GM19239 (cell line): ENCODE data around the gene SNX19.
"Not testable (repeated sequence)": the region's sequence is repeated elsewhere in the genome, so short reads cannot be mapped to it uniquely, and the experiment has no call there.

Experiments used
- DNase-seq: peaks from one replicate; pipeline ENCODE4 v3.0.0; 2011; ENCODE audit warnings: low spot score; ENCODE audit not compliant: insufficient read length
- FAIRE-seq: peaks from 2 replicates; lab custom pipeline; 2011; peaks lifted over from hg19 to GRCh38; lab: Jason Lieb, UNC

Gene SNX19

DNA sequence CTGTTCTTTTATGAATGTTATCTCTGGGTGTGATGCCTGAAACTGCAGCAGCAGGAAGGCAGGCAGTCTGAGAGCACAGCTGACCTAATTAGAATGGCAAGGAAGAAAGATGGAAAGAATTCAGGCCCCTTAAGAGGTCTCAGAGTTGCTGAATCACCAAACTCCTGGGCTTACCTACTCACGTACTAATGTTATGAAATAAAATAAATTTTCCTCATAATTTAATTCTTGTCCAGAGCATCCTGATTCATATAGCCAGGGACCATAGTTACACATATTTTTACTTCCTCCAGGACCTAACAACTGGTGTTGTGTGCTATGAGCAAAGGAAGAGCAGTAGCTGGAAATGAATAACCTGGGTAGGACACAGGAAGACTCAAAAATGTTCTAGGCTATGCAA lies 41.9 kb downstream of the SNX19 start:
- DNase-seq, result no peak
- FAIRE-seq, result no peak

DNA sequence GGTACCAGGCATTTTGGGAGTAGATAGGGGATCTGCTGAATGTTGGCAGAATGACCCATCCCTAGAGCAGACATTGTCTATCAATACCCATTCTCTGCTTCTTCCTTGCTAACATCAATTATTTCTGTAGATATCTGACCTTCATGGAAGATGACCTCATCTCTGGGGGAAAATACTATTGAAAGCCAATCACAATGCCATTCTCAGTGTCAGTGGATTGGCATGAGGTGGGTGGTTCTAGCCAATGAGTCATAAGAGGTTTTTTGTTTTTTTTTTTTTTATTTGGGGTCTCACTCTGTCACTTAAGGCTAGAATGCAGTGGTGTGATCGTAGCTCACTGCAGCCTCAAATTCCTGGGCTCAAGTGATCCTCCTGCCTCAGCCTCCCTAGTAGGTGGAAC lies 42.5 kb downstream of the SNX19 start:
- DNase-seq (no peak), FAIRE-seq (no peak)

DNA sequence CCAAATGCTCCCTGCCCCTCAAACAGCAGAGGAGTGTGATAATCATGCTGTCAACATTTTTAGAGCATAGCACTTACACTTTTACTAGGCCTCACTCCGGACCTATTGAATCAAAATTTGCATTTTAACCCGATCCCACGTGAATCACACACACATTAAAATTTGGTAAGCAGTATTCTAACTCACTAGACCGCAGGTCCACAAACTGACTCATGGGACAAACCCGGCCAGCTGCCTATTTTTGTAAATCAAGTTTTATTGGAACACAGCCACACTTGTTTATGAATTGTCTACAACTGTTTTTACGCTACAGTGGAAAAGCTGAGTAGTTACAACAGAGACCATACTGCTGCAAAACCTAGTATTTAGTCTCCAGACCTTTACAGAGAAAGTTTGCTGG lies 43.3 kb downstream of the SNX19 start:
- FAIRE-seq (no peak), DNase-seq (no peak)

DNA sequence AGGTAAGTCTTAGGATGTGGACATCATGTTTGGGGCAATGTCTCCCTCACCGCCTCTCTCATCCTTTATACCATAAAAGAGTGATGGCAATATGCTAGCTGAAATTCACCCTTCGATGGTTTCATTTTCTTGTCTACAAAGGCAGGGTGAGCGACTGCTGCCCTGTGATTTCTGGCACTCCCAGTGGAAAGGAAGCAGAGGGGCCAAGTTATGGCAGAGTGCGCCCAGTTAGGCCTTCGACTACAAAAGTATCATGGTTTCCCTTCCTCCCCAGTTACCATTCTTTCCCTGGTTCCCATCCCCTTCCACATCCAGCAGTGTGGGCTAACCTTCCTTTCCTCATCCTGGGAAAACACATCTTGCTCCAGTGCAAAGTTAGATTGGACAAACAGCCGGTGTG lies 43.8 kb downstream of the SNX19 start:
- DNase-seq, result no peak
- FAIRE-seq, result no peak

DNA sequence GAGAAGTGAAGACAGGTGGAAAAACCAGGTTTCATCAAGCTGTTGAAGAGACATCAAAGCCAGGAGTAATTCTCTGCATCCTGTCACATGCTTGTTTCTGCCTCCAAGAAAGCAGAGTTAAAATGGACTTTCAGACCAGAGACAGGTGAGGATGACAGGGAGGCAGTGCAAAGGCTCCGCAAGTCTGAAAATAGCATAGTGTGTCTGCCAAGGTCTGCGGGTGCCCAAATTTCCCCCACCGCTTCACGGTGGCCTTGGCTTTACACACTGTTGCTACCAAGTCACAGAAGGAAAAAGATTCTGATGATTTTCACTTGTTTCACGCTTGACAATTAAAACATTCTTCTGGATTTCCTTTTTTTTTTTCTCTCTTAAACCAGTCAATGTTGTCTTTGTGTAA lies 44.2 kb downstream of the SNX19 start:
- DNase-seq, result no peak
- no peak for FAIRE-seq

DNA sequence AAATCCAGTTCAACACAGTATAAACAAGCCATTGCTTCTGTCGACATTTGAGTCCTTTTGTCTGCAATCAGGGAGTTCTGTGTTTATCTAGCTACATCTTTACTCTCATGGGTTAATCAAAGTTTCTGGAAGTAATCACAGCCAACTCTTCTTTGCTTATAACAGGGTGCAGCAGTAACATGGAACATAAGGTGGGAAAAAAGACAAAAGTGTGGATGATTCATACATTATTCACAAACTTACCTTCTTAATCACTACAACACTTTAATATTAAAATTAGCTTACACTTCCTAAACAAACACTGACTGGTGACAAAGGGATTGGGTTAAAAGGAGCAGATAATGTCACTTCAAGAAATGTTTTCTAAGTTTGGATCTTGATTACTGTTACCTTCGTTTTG lies 44.7 kb downstream of the SNX19 start:
- no peak for DNase-seq
- FAIRE-seq, result no peak

DNA sequence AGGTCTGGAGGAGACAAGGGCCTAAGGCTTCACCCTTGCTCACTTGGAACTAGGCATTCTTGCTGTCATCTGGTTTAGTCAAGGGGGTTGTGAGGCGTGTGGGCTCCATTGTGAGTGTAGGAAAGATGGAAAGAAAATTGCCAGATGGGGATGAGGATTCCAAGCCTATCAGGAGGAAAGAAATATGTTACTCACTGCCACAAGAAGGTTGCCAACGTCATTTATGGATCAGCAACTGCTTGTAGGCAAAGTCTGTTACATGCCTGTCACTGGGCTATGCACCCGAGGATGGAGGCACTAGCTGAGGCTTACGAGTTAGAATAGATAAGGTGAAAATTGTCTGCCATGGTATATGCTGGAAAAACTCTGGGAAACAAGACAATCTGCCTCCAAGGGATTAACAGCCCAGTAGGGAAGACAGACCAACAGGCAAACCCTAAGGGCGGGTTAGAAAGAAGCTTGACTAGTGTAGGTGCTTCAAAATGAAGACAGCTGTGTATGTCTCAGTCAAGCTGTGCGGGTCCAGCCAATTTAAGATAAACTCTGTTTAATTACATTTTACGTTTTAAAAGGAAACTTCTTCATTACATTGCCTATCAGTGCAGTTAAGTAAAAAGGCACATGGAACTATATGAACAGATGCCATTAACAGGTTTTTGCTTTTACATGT lies 47.4 kb downstream of the SNX19 start:
- DNase-seq (no peak), FAIRE-seq (no peak)

DNA sequence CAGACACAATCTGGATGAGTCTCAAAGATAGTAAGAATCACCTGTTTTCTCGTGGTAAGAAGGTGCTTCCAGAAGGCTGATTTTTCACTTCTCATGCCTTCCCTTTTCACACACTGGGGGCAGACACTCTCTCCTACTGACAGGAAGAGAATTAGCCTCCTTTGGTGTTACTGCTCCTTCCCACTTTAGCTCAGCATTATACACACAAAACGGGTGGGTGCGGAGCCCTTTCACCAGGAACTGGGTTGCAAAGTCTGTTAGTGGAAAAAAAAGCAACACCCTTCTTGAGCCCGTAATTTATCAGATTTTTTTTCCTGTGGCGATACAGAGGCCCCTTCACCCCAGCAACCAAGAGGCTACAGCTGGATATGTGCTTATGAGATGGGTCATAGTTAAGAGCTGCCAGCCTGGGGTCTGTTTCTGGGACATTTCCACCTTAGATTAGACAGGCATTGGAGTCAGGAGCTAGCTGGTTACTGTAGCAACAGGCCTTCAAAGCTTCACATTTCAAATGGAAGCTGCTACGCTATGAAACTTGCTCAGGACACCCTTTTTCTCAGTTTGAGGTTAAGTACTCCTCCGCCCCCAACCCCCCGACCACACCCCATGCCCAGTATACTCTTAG lies 48.1 kb downstream of the SNX19 start:
- DNase-seq (no peak), FAIRE-seq (no peak)

DNA sequence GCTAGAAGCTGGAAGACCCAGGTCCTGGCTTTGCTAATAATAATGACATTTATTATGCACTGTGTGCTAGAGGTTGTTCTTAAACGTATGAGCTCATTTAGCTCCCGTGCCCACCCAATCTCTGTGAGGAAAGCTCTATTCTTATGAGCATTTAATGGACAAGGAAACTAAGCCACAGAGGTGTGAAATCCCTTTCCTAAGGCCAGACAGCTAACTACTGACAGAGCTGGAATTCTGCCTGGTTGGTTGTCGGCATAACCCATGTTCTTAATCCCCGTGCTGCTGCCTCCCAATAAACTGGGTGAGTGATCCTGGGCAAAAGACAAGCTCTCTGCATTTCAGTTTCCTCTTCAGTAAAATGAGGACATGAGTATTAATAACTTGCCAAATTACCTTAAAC lies 49.4 kb downstream of the SNX19 start:
- DNase-seq, result no peak
- no peak for FAIRE-seq

DNA sequence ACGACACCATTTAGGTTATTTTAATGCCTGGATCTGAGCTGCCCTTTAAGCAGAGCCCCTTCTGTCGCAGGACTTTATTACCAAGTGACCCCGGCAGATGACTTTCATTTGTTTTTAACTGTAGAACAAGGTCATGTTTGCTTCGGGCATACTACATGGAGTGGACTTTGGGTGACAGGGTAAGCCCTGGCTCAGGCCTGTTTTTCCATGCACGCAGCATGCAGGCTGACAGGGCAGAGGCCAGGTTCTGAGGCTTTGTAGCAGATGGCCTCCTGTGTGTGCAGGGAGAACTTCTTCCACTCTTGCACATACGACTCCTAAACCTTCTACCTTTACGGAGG lies 50.5 kb downstream of the SNX19 start:
- DNase-seq, result no peak
- no peak for FAIRE-seq

DNA sequence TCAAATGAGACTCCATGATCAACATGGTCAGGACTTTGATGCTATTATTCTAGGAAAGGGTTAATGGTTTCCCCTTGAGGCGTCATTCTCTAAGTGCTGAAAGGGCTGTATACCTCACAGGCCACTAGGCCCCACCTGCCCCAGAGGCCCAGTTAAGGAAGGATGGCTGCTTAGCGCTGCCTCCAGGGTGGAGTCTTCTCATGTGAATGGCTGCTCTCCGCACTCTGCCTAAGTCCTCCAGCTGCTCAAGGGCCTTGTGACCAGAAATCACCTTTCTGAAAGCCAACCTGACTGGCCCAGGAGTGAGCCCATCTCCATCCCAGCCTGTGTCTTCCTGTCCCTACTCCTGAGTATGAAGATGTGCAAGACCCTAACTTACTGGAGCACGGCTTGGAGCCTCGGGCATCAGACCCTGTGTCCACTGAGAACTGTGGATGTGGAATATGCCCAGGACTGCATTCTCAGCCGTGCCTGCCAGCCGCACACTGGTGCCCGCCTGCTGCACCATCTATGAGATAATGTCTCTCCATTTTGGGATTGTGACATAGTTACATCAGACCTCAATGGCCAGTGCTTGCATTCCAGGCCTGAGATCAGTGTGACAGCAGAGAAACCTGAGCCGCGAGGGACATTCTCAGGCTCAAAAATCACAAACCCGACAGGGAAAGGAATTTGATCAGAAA lies 51.0 kb downstream of the SNX19 start:
- DNase-seq (no peak), FAIRE-seq (no peak)

DNA sequence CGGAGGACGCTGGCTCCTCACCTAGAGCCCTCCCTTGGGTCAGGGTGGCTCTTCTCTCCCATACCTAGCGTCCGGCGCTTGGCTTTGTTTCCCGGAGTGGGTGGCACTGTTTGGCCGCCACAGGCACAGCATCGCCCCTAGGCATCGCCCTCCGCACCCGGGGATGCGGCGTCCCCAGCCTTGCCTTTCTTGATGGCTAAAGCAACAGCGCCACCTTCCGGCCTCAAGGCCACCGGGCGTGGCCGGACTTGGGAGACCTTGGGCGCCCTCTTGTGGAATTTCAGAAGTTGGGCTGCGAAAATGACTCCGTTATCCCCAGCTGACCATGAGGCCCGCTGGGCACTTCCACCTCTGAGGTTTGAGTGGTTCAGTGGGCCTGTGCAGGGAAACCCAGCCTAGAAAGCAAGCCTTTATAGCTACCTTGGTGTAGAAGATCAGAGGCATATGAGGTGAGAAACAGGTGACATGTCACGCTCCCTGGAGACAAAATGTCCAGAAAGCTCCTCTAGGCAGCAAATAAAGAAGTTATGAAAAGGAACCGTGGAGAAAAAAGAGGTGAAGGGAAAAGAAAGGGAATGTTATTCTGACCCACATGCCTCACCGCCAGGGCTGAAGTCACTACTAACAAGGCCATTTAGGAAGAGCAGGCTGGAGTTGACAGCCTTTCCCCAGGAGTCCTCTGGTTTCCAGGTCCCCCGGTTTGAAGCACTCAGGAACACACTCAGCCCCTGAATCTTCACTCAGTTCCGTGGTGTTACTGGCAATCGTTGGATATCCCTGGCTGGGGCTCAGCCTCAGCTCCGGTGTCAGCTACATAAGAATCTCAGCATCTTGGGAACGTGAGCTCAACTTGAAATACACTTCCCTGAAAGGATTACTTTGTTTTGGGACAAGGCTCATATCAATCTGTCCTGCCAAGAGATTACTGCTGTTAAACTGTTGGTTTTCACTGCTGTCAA lies 54.1 kb downstream of the SNX19 start:
- peak; percentile 61 for DNase-seq
- FAIRE-seq, result peak; percentile 72

DNA sequence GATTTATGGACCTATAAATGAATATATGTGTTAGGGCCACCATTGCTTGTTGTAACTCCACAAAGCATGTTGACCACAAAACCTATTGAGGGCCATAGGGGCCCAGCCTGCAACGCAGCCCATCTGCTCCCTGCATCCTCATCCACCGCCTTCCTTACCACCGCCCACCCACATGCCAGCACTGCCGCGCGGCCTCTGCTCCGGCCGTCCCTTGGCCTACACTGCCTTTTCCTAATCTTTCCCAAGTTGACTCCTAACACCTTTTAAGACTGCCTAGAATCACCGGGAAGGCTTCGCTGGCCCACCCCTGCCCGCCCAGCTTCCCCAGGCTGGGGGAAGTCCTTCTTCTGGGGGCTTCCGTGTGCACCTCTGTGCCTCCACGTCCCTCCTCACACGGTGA lies 55.0 kb downstream of the SNX19 start:
- DNase-seq, result no peak

DNA sequence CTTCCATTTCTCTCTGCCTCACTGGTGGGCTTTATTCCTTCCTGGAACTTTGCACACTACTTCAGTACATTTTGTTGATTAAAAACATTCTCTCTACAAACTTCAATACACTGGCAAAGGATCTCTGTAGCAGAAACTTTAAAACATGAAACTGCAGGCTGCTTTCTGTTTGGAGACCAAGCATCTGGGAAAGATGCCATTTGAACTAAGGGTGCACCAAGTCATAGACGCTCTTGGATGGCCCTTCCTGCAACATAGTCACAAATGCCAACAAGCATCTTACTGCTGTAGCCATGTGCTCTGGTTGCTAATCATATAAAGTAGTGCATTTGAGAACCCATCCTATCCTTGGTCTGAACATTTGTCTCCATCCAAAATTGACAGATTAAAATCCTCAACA lies 56.4 kb downstream of the SNX19 start:
- DNase-seq (no peak), FAIRE-seq (no peak)

More for the DNA sequence above, 55.0 kb downstream of the SNX19 start:
- no peak for FAIRE-seq

DNA sequence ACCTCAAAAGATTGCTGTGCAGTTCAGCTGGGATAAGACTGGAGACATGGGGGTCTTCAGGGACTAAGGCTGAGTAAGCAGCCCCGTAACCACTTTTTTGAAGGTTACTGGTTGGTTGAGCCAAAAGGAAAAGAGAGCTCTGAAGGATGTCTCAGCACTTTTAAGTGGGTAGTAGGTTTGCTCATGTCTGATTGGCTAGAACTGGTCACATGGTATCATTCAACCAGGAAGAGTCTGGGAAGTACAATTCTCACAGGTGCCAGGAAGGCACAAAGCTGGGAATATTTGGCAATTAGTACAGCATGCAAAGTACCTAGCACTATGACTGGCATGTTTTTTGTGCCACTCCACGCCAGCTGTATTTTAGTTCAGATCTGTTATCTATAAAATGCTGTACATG lies 58.1 kb downstream of the SNX19 start:
- no peak for DNase-seq
- FAIRE-seq, result no peak

DNA sequence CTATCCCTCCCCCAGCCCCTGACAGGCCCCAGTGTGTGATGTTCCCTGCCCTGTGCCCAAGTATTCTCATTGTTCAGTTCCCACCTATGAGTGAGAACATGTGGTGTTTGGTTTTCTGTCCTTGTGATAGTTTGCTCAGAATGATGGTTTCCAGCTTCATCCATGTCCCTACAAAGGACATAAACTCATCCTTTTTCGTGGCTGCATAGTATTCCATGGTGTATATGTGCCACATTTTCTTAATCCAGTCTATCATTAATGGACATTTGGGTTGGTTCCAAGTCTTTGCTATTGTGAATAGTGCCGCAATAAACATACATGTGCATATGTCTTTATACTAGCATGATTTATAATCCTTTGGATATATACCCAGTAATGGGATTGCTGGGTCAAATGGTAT lies 60.6 kb downstream of the SNX19 start:
- DNase-seq, result not testable (repeated sequence)

DNA sequence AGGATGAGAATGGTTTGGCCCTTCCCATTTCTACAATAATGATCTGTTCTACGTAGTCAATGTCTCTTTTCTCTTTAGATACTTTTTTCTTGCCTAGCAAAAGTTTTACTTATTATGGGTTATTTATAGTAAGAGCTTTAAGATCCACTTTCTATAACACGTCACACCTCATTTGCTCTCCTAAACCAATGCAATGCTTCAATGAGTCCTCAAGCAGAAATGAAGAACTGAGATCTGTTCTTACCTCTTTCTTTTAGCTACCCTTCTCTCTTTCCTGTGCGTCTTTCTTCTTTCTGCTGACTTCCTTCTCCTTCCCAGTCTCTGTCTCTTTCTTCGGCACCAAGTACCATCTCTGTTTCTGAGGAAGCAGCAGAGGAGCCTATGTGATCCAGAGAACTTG lies 61.8 kb downstream of the SNX19 start:
- DNase-seq, result no peak
- FAIRE-seq, result no peak

More for the DNA sequence above, 60.6 kb downstream of the SNX19 start:
- not testable (repeated sequence) for FAIRE-seq

DNA sequence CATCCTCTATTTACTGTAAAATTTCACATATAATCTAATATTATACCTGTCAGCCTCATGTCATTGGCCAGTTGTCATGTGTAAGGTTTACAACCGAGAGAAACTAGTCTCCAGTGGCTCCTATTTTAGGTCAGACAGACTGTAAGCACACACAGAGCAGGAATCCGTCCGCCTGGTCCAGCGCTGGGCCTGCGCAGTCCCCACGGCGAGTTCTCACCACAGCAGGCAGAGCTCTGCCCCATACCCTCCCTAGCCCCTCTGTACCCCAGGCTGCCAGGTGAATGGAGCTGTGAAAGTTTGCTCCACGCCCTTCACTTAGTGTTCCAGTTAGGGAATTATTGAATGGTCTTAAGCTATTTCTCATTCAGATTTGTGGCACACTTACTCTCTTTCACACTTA lies 63.7 kb downstream of the SNX19 start:
- FAIRE-seq (no peak), DNase-seq (no peak)

DNA sequence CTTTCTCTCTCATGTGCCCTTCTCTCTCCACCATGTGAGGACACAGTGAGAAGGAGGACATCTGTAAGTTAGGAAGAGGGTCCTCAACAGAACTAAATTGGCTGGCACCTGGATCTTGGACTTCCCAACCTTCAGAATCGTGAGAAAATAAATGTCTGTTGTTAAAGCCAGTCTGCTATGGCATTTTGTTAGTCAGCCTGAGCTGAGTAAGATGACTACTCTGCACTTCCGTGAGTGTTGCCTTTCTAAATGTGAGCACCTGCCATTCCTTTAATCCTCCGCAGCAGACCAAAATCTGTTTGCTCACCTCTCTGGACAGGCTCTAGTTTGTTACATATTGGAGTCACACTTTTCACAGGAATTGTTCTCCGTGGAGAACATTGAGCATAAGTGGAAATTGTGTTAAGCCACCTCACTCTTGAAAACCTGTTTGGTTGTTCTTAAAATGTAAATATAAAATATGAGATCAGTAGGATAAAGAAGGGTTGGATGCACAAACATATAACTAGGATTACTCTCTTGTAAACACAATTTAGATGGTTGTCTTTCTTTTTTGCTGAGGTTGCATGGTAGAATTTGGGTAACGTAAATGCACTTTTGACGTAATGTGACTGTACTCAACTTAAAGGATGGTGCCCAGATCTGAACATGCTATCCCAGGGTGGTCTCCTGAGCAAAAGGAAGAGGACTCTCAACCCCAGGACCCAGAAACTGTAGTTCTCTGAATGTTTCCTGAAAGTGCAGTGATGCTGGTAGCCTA lies 65.9 kb downstream of the SNX19 start:
- DNase-seq (no peak), FAIRE-seq (no peak)

DNA sequence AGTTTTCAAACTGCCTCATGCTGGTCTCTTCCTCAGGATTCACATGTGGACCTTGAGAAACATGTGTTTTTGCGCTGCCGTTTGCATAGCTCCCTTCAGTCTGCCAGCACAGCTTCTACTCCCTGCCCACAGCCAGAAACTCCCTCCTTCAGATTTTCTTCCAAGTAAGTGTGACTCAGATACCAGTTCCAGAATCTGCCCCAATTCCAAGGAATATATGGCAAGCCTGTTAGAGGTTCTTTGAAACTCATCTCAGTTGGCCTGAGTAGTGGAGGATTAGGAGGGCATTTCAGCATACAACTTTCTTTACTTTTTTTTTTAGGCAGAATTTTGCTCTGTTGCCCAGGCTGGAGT lies 67.1 kb downstream of the SNX19 start:
- DNase-seq (no peak), FAIRE-seq (no peak)
